Endodermal cell (in vitro differentiated cells): ENCODE results near the gene TYW1B. TPM values are rescaled to one million over a fixed set of nuclear protein-coding genes. Genes with fewer than 3 reads are reported as not detected.
A peak's percentile ranks its signal among the peaks of the same experiment; 100 is the strongest.
"Not testable (repeated sequence)": the region's sequence is repeated elsewhere in the genome, so short reads cannot be mapped to it uniquely, and the experiment has no call there.

Experiments used
- DNase-seq: peaks from one replicate; pipeline ENCODE4 v3.0.0-alpha.2; 2017
- H3K27ac ChIP-seq: 2 replicates; pipeline ENCODE4 v1.5.1; 2013; ENCODE audit warnings: mild to moderate bottlenecking, low read depth, low read length, moderate library complexity
- H3K27me3 ChIP-seq: 2 replicates; pipeline ENCODE4 v1.6.1; 2013; ENCODE audit warnings: mild to moderate bottlenecking, low read length, moderate library complexity; ENCODE audit not compliant: insufficient read depth, control insufficient read depth, poor library complexity, severe bottlenecking
- H3K36me3 ChIP-seq: 2 replicates; pipeline ENCODE4 v1.7.0; 2013; ENCODE audit warnings: mild to moderate bottlenecking, low read length, moderate library complexity; ENCODE audit not compliant: control insufficient read depth, insufficient read depth
- H3K4me1 ChIP-seq: one replicate; pipeline ENCODE4 v1.7.0; 2013; ENCODE audit warnings: low read length; ENCODE audit not compliant: control insufficient read depth, insufficient read depth
- H3K4me3 ChIP-seq: 2 replicates; pipeline ENCODE4 v1.5.1; 2013; ENCODE audit warnings: mild to moderate bottlenecking, low read length, moderate library complexity
- H3K9ac ChIP-seq: 2 replicates; pipeline ENCODE4 v1.6.1; 2013; ENCODE audit warnings: mild to moderate bottlenecking, low read length, moderate library complexity; ENCODE audit not compliant: poor library complexity, severe bottlenecking; ENCODE audit errors: extremely low read depth
- H3K9me3 ChIP-seq: 2 replicates; pipeline ENCODE4 v1.6.1; 2013; ENCODE audit warnings: mild to moderate bottlenecking, low read length, moderate library complexity; ENCODE audit not compliant: control insufficient read depth
- H3K27ac Mint-ChIP-seq: 2 replicates; pipeline ENCODE4 v1.8.0; 2020; ENCODE audit warnings: mixed read lengths
- H3K27me3 Mint-ChIP-seq: 2 replicates; pipeline ENCODE4 v1.8.0; 2021; ENCODE audit warnings: mild to moderate bottlenecking, mixed read lengths; ENCODE audit not compliant: insufficient read depth
- H3K36me3 Mint-ChIP-seq: 2 replicates; pipeline ENCODE4 v1.8.0; 2020; ENCODE audit warnings: low read depth, mixed read lengths
- H3K4me1 Mint-ChIP-seq: 2 replicates; pipeline ENCODE4 v1.8.0; 2020; ENCODE audit warnings: mixed read lengths
- H3K4me3 Mint-ChIP-seq: 2 replicates; pipeline ENCODE4 v1.8.0; 2020; ENCODE audit warnings: mild to moderate bottlenecking, moderate library complexity, mixed read lengths
- H3K9me3 Mint-ChIP-seq: 2 replicates; pipeline ENCODE4 v1.8.0; 2020; ENCODE audit warnings: mild to moderate bottlenecking, mixed read lengths
- WGBS, 2 experiments: methylation state at CpG; one replicate each; pipeline versions ENCODE4 v1.1.5 to v1.1.7; 2013; ENCODE audit warnings: missing lambda C conversion rate in 2 of 2, mixed read lengths in 1 of 2; ENCODE audit not compliant: insufficient coverage in 1 of 2, insufficient read length in 1 of 2; 5-methylcytosine and 5-hydroxymethylcytosine counted together
- total RNA-seq, 2 donors: library from RNA; stranded (reverse); fragmentation: NEBNext Ultra II Directional in 1 of 2; extraction: Animal tissue kit (Norgen Biotek cat#: 25700) in 1 of 2; gene quantifications; 2 replicates in 1 of 2; 3 replicates in 1 of 2; pipeline ENCODE4 v1.2.1, GENCODE V29; 2021

TYW1B gene
- total RNA-seq, 2 donors from 2014 or later = 3.7 to 3.9 TPM

- H3K36me3 Mint-ChIP-seq, H3K4me1 ChIP-seq, H3K4me3 ChIP-seq, H3K4me3 Mint-ChIP-seq, H3K9me3 ChIP-seq, H3K27me3 ChIP-seq, H3K36me3 ChIP-seq, H3K27me3 Mint-ChIP-seq, H3K9me3 Mint-ChIP-seq, H3K9ac ChIP-seq, H3K27ac ChIP-seq, DNase-seq: not testable (repeated sequence)
- peaks cover 19% of the 10 kb centered on the region for H3K4me1 Mint-ChIP-seq
- peak overlapping the region; percentile 16 for H3K27ac Mint-ChIP-seq
- WGBS, 2 experiments = 93 to 100% methylated on average over 4 to 8 of the region's 8 CpGs
Observed at GRCh38 chr7:72695482-72695881, 132.5 kb downstream of the TYW1B start.

GRCh38 chr7:72691442-72691841 lies 136.6 kb downstream of the TYW1B start:
- not testable (repeated sequence) for H3K9me3 Mint-ChIP-seq, H3K27me3 Mint-ChIP-seq, H3K27me3 ChIP-seq, H3K9ac ChIP-seq, H3K36me3 Mint-ChIP-seq, DNase-seq, H3K4me3 ChIP-seq, H3K27ac ChIP-seq, H3K4me3 Mint-ChIP-seq, H3K4me1 ChIP-seq, H3K36me3 ChIP-seq, H3K9me3 ChIP-seq
- Mint-ChIP-seq H3K4me1 (peaks cover 16% of the 10 kb centered on the region), H3K27ac (peak overlapping the region; percentile 32)
- WGBS, 2 experiments = 46 to 71% methylated on average over 2 of the region's 2 CpGs

DNA sequence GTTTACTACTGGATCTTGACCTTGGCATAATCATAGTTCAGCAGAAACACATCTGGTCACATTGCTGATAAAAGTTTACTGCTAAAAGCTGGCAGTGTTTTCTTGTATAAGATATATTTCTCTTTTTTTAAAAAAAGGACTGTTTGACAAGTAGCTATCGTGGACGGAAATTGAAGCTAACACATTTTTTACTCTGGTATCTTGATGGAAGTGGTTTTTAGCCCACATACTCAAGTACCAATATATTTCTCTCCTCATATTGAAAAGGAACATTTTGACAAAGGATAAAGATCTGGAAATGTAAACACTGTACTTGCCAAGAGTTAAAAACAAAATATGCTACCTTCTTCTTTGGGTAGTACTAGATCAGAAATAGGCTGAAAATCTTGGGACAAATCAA lies 137.8 kb downstream of the TYW1B start:
- not testable (repeated sequence) for H3K9ac ChIP-seq, H3K4me3 Mint-ChIP-seq, H3K9me3 Mint-ChIP-seq, DNase-seq, H3K27ac ChIP-seq, H3K36me3 ChIP-seq, H3K4me3 ChIP-seq, H3K36me3 Mint-ChIP-seq, H3K9me3 ChIP-seq, H3K27me3 ChIP-seq, H3K27me3 Mint-ChIP-seq, H3K27ac Mint-ChIP-seq, H3K4me1 ChIP-seq
- H3K4me1 Mint-ChIP-seq = peaks cover 12% of the 10 kb centered on the region
- 100% methylated on average over 2 of the region's 2 CpGs; no CpG with 5 or more reads in 1 of the 2 experiments for WGBS, 2 experiments

GRCh38 chr7:72689344-72689743 lies 138.7 kb downstream of the TYW1B start:
- not testable (repeated sequence) for H3K4me1 Mint-ChIP-seq, H3K27ac Mint-ChIP-seq, H3K4me3 ChIP-seq, H3K4me3 Mint-ChIP-seq, H3K27me3 ChIP-seq, H3K9me3 Mint-ChIP-seq, H3K9me3 ChIP-seq, H3K4me1 ChIP-seq, H3K27ac ChIP-seq, DNase-seq, H3K36me3 Mint-ChIP-seq, H3K27me3 Mint-ChIP-seq, H3K9ac ChIP-seq, H3K36me3 ChIP-seq
- WGBS, 2 experiments = no CpG with 5 or more reads among the region's 1 CpG

DNA sequence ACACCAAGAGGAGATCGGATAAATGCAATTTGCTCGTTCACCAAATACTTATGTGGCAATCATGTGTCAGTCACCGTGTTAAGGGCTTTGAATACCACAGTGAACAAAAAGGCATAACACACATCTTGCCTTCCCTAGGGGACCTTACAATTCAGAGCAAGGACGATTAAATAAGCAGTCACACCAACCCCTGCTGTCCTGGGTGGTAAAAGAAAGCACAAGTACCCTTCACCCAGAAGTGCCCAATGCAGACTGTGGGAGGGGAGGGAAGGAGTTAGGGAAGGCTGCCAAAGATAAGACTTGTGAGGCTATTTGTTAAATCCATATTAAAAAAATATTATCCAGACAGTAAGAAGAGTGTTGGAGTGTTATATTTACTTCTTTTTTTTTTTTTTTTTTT lies 146.8 kb downstream of the TYW1B start:
- H3K27me3 Mint-ChIP-seq, H3K9me3 Mint-ChIP-seq: not testable (repeated sequence)
- 65 to 94% methylated on average over 2 to 4 of the region's 4 CpGs for WGBS, 2 experiments

DNA sequence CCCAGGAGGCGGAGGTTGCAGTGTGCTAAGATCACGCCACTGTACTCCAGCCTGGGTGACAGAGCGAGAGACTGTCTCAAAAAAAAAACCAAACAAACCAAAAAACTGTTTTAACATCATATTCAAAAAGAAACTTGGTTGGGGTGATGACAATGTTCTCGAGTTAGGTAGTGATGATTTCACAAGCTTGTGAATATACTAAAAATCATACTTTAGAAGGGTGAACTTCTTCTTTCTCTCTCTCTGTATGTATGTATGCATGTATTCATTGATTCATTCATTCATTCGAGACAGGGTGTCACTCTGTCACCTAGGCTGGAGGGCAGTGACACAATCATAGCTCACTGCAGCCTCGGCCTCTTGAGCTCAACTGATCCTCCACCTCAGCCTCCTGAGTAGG lies 151.1 kb downstream of the TYW1B start:
- not testable (repeated sequence) for H3K9me3 Mint-ChIP-seq, H3K27ac Mint-ChIP-seq, H3K9ac ChIP-seq, H3K9me3 ChIP-seq, H3K4me3 ChIP-seq, H3K27me3 Mint-ChIP-seq, H3K4me1 Mint-ChIP-seq, H3K36me3 Mint-ChIP-seq, H3K27me3 ChIP-seq, H3K27ac ChIP-seq, DNase-seq, H3K4me1 ChIP-seq, H3K36me3 ChIP-seq, H3K4me3 Mint-ChIP-seq
- 90 to 93% methylated on average over 2 to 6 of the region's 6 CpGs for WGBS, 2 experiments

More for the DNA sequence above, 146.8 kb downstream of the TYW1B start:
- not testable (repeated sequence) for H3K27me3 ChIP-seq, H3K9me3 ChIP-seq, DNase-seq, H3K27ac ChIP-seq, H3K36me3 ChIP-seq, H3K4me3 Mint-ChIP-seq, H3K9ac ChIP-seq, H3K36me3 Mint-ChIP-seq, H3K27ac Mint-ChIP-seq, H3K4me3 ChIP-seq, H3K4me1 ChIP-seq
- peaks cover 17% of the 10 kb centered on the region for H3K4me1 Mint-ChIP-seq

- not testable (repeated sequence) for H3K27me3 ChIP-seq, H3K36me3 Mint-ChIP-seq, H3K9ac ChIP-seq, H3K9me3 ChIP-seq, H3K27me3 Mint-ChIP-seq, H3K4me1 ChIP-seq, H3K27ac Mint-ChIP-seq, H3K9me3 Mint-ChIP-seq, H3K36me3 ChIP-seq, H3K4me3 ChIP-seq, DNase-seq, H3K4me1 Mint-ChIP-seq, H3K27ac ChIP-seq, H3K4me3 Mint-ChIP-seq
- WGBS, 2 experiments = 90 to 93% methylated on average over 3 to 5 of the region's 5 CpGs
Observed at GRCh38 chr7:72676086-72676690, 151.8 kb downstream of the TYW1B start.
